ENCODE data around the gene SULT1A3. TPM values are rescaled to one million over a fixed set of nuclear protein-coding genes. Genes with fewer than 3 reads are reported as not detected.
"Not testable (repeated sequence)": the region's sequence is repeated elsewhere in the genome, so short reads cannot be mapped to it uniquely, and the experiment has no call there.

SULT1A3 gene
- total RNA-seq, 1 donor from 2014 or later = 23.1 TPM

DNA sequence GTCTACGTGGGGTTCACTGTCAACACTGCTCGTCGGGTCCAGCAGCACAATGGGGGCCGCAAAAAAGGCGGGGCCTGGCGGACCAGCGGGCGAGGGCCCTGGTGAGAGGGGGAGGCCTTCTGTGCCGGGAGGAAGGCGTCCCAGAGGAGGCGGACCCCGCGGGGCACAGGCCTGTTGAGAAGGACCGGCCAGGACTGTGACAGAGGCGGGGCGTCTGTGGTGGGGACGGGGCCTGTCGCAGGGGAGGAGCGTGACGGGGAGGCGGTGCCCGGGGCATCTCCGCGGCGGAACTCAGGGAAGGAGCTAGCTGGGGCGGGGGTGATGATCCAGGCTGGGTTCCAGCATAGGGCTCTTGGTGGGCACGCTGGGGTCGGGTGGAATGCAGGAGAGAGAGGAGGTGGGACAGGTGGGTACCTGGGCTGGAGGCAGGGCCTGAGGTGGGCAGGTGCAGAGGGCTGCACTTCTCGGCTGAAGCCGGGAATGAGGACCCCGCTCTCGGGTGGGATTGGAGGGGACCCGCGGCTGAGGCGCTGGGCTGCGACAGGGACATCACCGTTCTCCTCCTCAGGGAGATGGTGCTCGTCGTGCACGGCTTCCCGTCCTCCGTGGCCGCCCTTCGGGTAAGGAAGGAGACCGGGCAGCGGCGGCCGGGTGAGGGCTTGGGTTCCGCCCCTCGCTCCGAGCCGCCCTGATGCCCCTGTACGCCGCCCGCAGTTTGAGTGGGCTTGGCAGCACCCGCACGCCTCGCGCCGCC lies 4.7 kb upstream of the SULT1A3 start:
- H3K4me3 ChIP-seq = peak overlapping the region; percentile 53
- DNase-seq (peak; percentile 47), ATAC-seq (peak; percentile 91 to 93)
- H3K4me1 ChIP-seq; H3K36me3 ChIP-seq; intact Hi-C loops (cut with DNase I); H3K9me3 ChIP-seq; H3K27me3 ChIP-seq (ENCODE audit: low read depth); H3K27ac ChIP-seq: not testable (repeated sequence)

GRCh38 chr16:30197001-30197400 lies 2.1 kb upstream of the SULT1A3 start:
- ATAC-seq; DNase-seq; intact Hi-C loops (cut with DNase I); H3K36me3 ChIP-seq; H3K27me3 ChIP-seq (ENCODE audit: low read depth); H3K4me3 ChIP-seq; H3K4me1 ChIP-seq; H3K9me3 ChIP-seq; H3K27ac ChIP-seq: not testable (repeated sequence)

DNA sequence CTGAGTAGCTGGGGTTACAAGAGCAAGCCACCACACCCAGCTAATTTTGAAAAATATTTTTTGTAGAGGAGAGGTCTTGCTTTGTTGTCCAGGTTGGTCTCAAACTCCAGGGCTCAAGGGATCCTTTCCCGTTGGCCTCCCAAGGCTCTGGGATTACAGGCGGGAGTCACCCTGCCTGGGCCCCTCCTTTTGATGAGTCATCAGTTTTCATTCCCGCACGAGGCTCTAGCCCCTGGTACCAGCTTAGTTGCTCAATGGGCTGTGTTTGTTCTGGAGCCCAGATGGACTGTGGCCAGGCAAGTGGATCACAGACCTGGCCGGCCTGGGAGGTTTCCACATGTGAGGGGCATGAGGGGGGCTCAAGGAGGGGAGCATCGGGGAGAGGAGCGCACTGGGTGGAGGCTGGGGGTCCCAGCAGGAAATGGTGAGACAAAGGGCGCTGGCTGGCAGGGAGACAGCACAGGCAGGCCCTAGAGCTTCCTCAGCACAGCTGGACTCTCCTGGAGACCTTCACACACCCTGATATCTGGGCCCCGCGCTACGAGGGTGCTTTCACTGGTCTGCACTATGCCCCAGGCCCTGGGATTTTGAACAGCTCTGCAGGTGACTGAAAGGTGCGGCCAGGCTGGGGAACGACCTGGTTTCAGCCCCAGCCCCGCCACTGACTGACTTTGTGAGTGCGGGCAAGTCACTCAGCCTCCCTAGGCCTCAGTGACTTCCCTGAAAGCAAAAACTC lies 721 bp downstream of the SULT1A3 start:
- DNase-seq; intact Hi-C loops (cut with DNase I): not testable (repeated sequence)

GRCh38 chr16:30205541-30206236 lies 6.6 kb downstream of the SULT1A3 start:
- H3K27me3 ChIP-seq (ENCODE audit: low read depth); H3K36me3 ChIP-seq; H3K27ac ChIP-seq; H3K9me3 ChIP-seq; H3K4me1 ChIP-seq; intact Hi-C loops (cut with DNase I): not testable (repeated sequence)
- H3K4me3 ChIP-seq = peak overlapping the region; percentile 59
- ATAC-seq (peak; percentile 71 to 77), DNase-seq (peak; percentile 48)

More for the DNA sequence above, 721 bp downstream of the SULT1A3 start:
- H3K4me1 ChIP-seq; H3K4me3 ChIP-seq; H3K27ac ChIP-seq; H3K9me3 ChIP-seq; H3K36me3 ChIP-seq; H3K27me3 ChIP-seq (ENCODE audit: low read depth): not testable (repeated sequence)
- ATAC-seq = peak; percentile 52 to 78

DNA sequence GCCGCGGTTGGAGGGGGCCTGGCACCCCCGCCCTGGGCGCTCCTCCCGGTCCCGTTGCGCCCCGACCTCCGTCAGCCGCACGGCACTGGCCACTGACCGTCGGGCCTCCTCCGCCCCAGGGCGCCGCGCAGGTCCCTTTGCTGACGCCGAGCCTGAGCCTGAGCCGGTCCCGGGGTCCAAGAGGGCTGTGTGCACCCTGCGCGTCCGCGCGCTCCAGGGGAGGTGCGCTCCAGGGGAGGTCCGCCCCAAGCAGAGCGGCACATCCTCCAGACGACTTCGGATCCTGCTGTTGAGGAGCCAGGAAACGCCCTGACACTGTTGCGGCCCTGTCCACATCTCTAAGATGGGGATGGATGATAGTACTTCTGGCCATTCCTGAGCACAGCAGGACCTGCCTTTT lies 7.2 kb downstream of the SULT1A3 start:
- H3K36me3 ChIP-seq; H3K27ac ChIP-seq; H3K27me3 ChIP-seq (ENCODE audit: low read depth); H3K9me3 ChIP-seq; DNase-seq; H3K4me1 ChIP-seq; intact Hi-C loops (cut with DNase I): not testable (repeated sequence)
- peak; percentile 57 to 66 for ATAC-seq
- H3K4me3 ChIP-seq = peak overlapping the region; percentile 59

DNA sequence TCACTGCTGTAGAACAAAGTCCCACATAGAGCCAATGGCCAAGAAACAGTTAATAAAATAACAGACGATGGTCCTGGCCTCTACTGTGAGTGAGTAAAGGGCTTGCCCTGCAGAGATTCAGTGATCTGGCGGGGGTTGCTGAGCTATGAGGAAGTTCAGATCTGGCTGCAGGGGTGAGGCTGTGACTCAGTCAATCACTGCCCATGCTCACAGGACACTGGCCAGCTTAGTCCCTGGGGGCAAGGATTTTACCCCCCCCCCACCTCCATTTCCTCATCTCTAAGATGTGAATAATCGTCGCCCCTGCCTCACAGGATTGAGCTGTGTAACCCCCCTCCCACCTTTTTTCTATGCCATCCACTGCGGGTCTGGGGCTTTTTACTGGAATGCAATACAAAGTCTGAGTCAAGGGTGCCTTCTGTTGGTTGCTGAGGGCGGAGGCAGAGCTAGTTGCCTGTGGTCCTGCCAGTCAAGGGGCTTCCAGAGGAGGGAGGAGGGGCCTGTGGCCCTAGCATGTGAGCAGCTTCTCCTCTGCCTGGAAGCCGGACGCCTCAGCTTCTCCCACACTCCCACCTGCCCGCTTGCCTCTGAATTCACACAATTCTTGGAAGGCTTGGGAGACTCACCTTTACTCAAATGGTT lies 8.1 kb downstream of the SULT1A3 start:
- H3K4me1 ChIP-seq; intact Hi-C loops (cut with DNase I); H3K9me3 ChIP-seq; H3K27me3 ChIP-seq (ENCODE audit: low read depth); H3K4me3 ChIP-seq; H3K27ac ChIP-seq; DNase-seq; H3K36me3 ChIP-seq: not testable (repeated sequence)
- peak; percentile 53 to 54 for ATAC-seq

DNA sequence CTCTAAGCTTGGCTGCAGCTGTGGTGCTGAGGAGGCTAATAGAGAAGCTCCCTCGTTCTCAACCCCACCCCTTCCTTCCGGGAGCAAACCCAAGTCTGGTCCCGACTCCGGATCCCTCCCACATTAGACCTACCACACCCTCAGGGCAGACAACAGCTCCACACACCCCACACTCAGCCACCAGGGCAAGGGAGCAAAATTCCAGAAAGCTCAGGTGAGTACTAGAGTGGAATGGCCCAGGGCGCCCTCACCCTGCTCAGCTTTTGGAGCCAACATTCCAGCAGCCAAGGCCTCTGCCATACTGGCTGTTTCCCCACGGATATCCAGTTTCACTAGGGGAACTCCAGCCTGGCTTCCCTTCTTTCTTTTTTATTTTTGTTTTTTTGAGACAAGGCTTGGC lies 10.0 kb downstream of the SULT1A3 start:
- H3K36me3 ChIP-seq; intact Hi-C loops (cut with DNase I); H3K27ac ChIP-seq; DNase-seq; H3K27me3 ChIP-seq (ENCODE audit: low read depth); H3K9me3 ChIP-seq; H3K4me1 ChIP-seq; H3K4me3 ChIP-seq: not testable (repeated sequence)
- peak; percentile 16 to 43 for ATAC-seq

DNA sequence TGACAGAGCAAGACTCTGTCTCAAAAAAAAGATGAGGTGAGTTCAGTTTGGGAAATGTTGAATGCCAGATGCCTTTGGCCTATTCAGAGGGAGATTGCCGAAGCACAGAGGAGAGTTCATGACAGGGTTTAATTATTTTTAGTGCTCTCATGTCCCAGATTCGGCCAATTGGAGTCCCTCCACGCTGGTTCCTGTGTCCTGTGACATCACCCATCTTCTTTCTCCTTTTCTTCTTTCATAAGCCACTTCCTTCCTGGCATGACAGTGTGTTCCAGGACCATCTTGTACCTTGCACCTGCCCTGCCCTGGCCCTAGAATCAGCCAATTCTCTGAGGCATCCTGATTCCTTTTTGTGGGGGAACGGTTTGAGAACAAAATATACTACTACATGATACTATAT lies 12.4 kb downstream of the SULT1A3 start:
- DNase-seq, H3K4me1 ChIP-seq: not testable (repeated sequence)
- peak in 1 of 2 donors; percentile 20 for ATAC-seq

GRCh38 chr16:30217082-30217481 lies 18.0 kb downstream of the SULT1A3 start:
- H3K4me3 ChIP-seq; H3K36me3 ChIP-seq; H3K27me3 ChIP-seq (ENCODE audit: low read depth); intact Hi-C loops (cut with DNase I); H3K4me1 ChIP-seq; H3K9me3 ChIP-seq; H3K27ac ChIP-seq; ATAC-seq; DNase-seq: not testable (repeated sequence)

More for the DNA sequence above, 12.4 kb downstream of the SULT1A3 start:
- H3K4me3 ChIP-seq; H3K27me3 ChIP-seq (ENCODE audit: low read depth); H3K36me3 ChIP-seq; intact Hi-C loops (cut with DNase I); H3K9me3 ChIP-seq; H3K27ac ChIP-seq: not testable (repeated sequence)

GRCh38 chr16:30248379-30248778 lies 49.3 kb downstream of the SULT1A3 start, which contains the start of gene NPIPB13:
TSS of gene NPIPB13 (minus strand) at chr16:30248479. CDS start at chr16:30245573, 2,906 bp downstream.
- H3K4me3 ChIP-seq; intact Hi-C loops (cut with DNase I); DNase-seq; H3K9me3 ChIP-seq; H3K4me1 ChIP-seq; H3K27me3 ChIP-seq (ENCODE audit: low read depth); ATAC-seq; H3K27ac ChIP-seq; H3K36me3 ChIP-seq: not testable (repeated sequence)

Other genes with a start within 250 kb of the SULT1A3 start
- 148 TPM for gene TMEM219, start 237.2 kb upstream of the SULT1A3 start, total RNA-seq
- gene TAOK2, start 225.4 kb upstream of the SULT1A3 start, total RNA-seq = 66.2 TPM
- 22.1 TPM for gene HIRIP3, start 203.6 kb upstream of the SULT1A3 start, total RNA-seq
- gene INO80E, start 203.0 kb upstream of the SULT1A3 start, total RNA-seq = 58.4 TPM
- 6.4 TPM for gene DOC2A, start 188.2 kb upstream of the SULT1A3 start, total RNA-seq
- gene C16orf92, start 176.1 kb upstream of the SULT1A3 start, total RNA-seq = not detected
- gene TLCD3B, start 168.0 kb upstream of the SULT1A3 start, total RNA-seq = not detected
- gene ALDOA, start 133.5 kb upstream of the SULT1A3 start, total RNA-seq = 733 TPM
- gene PPP4C, start 123.3 kb upstream of the SULT1A3 start, total RNA-seq = 68.9 TPM
- gene TBX6, start 107.3 kb upstream of the SULT1A3 start, total RNA-seq = 1.6 TPM
- gene YPEL3, start 103.0 kb upstream of the SULT1A3 start, total RNA-seq = 113 TPM
- gene GDPD3, start 85.7 kb upstream of the SULT1A3 start, total RNA-seq = 14.4 TPM
- gene MAPK3, start 76.0 kb upstream of the SULT1A3 start, total RNA-seq = 84.6 TPM
- gene CORO1A, start 15.7 kb upstream of the SULT1A3 start, total RNA-seq = 76.3 TPM
- 51.7 TPM for gene BOLA2B, start 5.6 kb upstream of the SULT1A3 start, total RNA-seq
- gene SLX1A, start 5.4 kb upstream of the SULT1A3 start, total RNA-seq = 28.6 TPM
- 27.6 TPM for gene NPIPB13, start 49.2 kb downstream of the SULT1A3 start, total RNA-seq
- gene CD2BP2, start 156.1 kb downstream of the SULT1A3 start, total RNA-seq = 52.3 TPM
- 36.9 TPM for gene TBC1D10B, start 171.2 kb downstream of the SULT1A3 start, total RNA-seq
- not detected for gene MYL11, start 175.5 kb downstream of the SULT1A3 start, total RNA-seq
- gene SEPTIN1, start 183.3 kb downstream of the SULT1A3 start, total RNA-seq = 6.0 TPM
- gene ZNF48, start 196.2 kb downstream of the SULT1A3 start, total RNA-seq = 6.2 TPM
- 3.8 TPM for gene ZNF771, start 208.4 kb downstream of the SULT1A3 start, total RNA-seq
- gene DCTPP1, start 230.8 kb downstream of the SULT1A3 start, total RNA-seq = 19.1 TPM
- gene SEPHS2, start 246.6 kb downstream of the SULT1A3 start, total RNA-seq = 54.6 TPM